ENCODE data around the gene EFNA2. TPM values are rescaled to one million over a fixed set of nuclear protein-coding genes. Genes with fewer than 3 reads are reported as not detected.

The EFNA2 gene
- polyA plus RNA-seq, 1 of the 3 experiments (the other 2 are of a cell fraction), result 1.1 TPM

- POLR2A ChIA-PET, result interaction anchor here (1.0 to 1.9 kb wide), 7 partner anchors 9 to 22 kb away, joined by 3 to 32 read pairs (median 7); partner anchors contain the start of genes ATP5F1D, CIRBP and FAM174C
- Histone ChIP-seq H3K9me3 (no peaks in the 10 kb centered on the region), H3K27ac (ENCODE audit: low read depth in 2 of 2, low read length in 1 of 2) (peak overlapping the region; percentile 95 to 99), H3K9me2 (no peaks in the 10 kb centered on the region), H3K27me3 (ENCODE audit: insufficient read depth) (no peaks in the 10 kb centered on the region), H3F3A (replicated peaks; ENCODE audit: insufficient read depth) (peaks cover 54% of the 10 kb centered on the region), H3K4me3 (ENCODE audit: low read depth in 2 of 2, low read length in 1 of 2) (peak overlapping the region; percentile 79 to 86), H4K20me1 (ENCODE audit: insufficient read depth) (peaks cover 60% of the 10 kb centered on the region), H3K79me2 (ENCODE audit: insufficient read depth) (peaks cover 79% of the 10 kb centered on the region), H2AFZ (ENCODE audit: low read depth) (no peak overlapping the region), H3K9ac (peak overlapping the region; percentile 98), H3K4me2 (peak overlapping the region; percentile 99), H3K36me3 (replicated peaks in 1 of 2; ENCODE audit: control insufficient read depth in 1 of 2, insufficient read depth in 2 of 2, low read length in 1 of 2) (peaks cover 43 to 49% of the 10 kb centered on the region in 2 experiments), H3K4me1 (ENCODE audit: control insufficient read depth in 1 of 2, insufficient read depth in 2 of 2, low read depth in 1 of 2, low read length in 1 of 2) (peaks cover 18 to 32% of the 10 kb centered on the region in 2 experiments; a peak in 3 of 4 replicates)
- WGBS (ENCODE audit: low lambda C conversion rate), result 2% methylated on average over 11 of the region's 26 CpGs
- CTCF ChIA-PET, result interaction anchor here (0.8 to 18.6 kb wide), 7 partner anchors 9 to 140 kb away, joined by 3 to 594 read pairs (median 4); partner anchors contain the start of genes ATP5F1D and CIRBP
- peak; percentile 69 for DNase-seq
- TF ChIP-seq REST (IDR thresholded peaks at IDR 0.05; ENCODE audit: low read depth, low read length) (no peak), GABPA (IDR thresholded peaks at IDR 0.05; ENCODE audit: low read depth) (peak; percentile 37; the same call in 1 of the 2 replicates), ZBTB33 (IDR thresholded peaks at IDR 0.05; ENCODE audit: borderline replicate concordance, low read depth) (no peak), IRF3 (IDR thresholded peaks at IDR 0.05; ENCODE audit: low read depth, low read length) (no peak), EZH2phosphoT487 (IDR thresholded peaks at IDR 0.05; ENCODE audit: borderline replicate concordance, low read depth) (no peak), SMC3 (IDR thresholded peaks at IDR 0.05; ENCODE audit: low read depth, low read length) (no peak), GATA2 (CRISPR knock-in tag; IDR thresholded peaks at IDR 0.05) (no peak), TCF12 (IDR thresholded peaks at IDR 0.05) (peak; percentile 59; the same call in 1 of the 2 replicates), RCOR1 (IDR thresholded peaks at IDR 0.05; ENCODE audit: low read length) (no peak), MAX (IDR thresholded peaks at IDR 0.05; ENCODE audit: low read depth) (peak; percentile 16), ELF1 (IDR thresholded peaks at IDR 0.05) (peak; percentile 49), POLR2AphosphoS5 (IDR thresholded peaks at IDR 0.05; ENCODE audit: low read depth, low read length) (no peak), RXRA (IDR thresholded peaks at IDR 0.05; ENCODE audit: borderline replicate concordance, low read depth) (peak; percentile 44; the same call in 1 of the 2 replicates), FOSL2 (IDR thresholded peaks at IDR 0.05; ENCODE audit: borderline replicate concordance, low read depth) (peak; percentile 74), RAD21 (IDR thresholded peaks at IDR 0.05; ENCODE audit: low read length) (no peak), JUND (IDR thresholded peaks at IDR 0.05) (peak; percentile 78), CHD2 (IDR thresholded peaks at IDR 0.05; ENCODE audit: low read length, partially characterized antibody) (peak; percentile 18), MEF2A (IDR thresholded peaks at IDR 0.05; ENCODE audit: borderline replicate concordance, low read depth) (no peak), FOXJ3 (CRISPR knock-in tag; IDR thresholded peaks at IDR 0.05) (no peak), YY1 (IDR thresholded peaks at IDR 0.05; ENCODE audit: low read depth) (0 out of 2 replicates have a peak, but pooled peaks have one; percentile 16), USF2 (IDR thresholded peaks at IDR 0.05; ENCODE audit: borderline replicate concordance, low read depth, low read length) (no peak), TEAD4 (IDR thresholded peaks at IDR 0.05; ENCODE audit: borderline replicate concordance, insufficient read depth) (no peak), NFIC (IDR thresholded peaks at IDR 0.05; ENCODE audit: borderline replicate concordance) (peak; percentile 68), MXI1 (IDR thresholded peaks at IDR 0.05; ENCODE audit: low read depth, low read length) (no peak)
- TF ChIP-seq, protein P1, sequence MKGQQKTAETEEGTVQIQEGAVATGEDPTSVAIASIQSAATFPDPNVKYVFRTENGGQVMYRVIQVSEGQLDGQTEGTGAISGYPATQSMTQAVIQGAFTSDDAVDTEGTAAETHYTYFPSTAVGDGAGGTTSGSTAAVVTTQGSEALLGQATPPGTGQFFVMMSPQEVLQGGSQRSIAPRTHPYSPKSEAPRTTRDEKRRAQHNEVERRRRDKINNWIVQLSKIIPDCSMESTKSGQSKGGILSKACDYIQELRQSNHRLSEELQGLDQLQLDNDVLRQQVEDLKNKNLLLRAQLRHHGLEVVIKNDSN (IDR thresholded peaks at IDR 0.05; ENCODE audit: borderline replicate concordance, low read depth), result no peak
These were observed 32.7 kb upstream of the EFNA2 start for GRCh38 chr19:1252821-1253513.

All from SK-N-SH (cell line).